ENCODE data around the gene DHX30. TPM values are rescaled to one million over a fixed set of nuclear protein-coding genes. Genes with fewer than 3 reads are reported as not detected.

The DHX30 gene
- total RNA-seq, 1 donor from 2014 or later, result 70.9 TPM

DNA sequence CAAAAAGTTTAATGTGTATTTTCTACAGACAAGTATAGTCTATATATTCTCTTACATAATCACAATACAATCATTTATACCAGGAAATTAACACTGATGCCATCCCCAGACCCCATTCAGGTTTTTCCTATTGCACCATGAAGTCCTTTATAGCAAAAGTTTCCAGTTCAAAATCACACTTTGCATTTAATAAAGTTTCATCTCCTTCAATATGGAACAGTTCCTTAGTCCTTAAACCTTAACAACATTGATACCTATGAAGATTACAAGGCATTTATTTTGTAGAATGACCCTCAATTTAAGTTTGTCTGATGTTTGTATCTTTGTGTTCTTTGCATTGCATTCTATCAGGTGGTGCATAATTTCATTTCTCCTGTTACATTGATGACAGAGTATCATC, 19.3 kb upstream of the DHX30 start:
- Mint-ChIP-seq H3K9me3 (no peaks in the 10 kb centered on the region), H3K4me3 (peak overlapping the region; percentile 14), H3K36me3 (no peaks in the 10 kb centered on the region), H3K27ac (no peak overlapping the region), H3K4me1 (peaks cover 19% of the 10 kb centered on the region), H3K27me3 (ENCODE audit: insufficient read depth, low read depth) (peaks cover 4% of the 10 kb centered on the region)
- no peak overlapping the region for H3K9ac ChIP-seq
- H3K27ac ChIP-seq, result no peak overlapping the region
- peaks cover 45% of the 10 kb centered on the region for H3K79me2 ChIP-seq (ENCODE audit: low read depth)
- H3K4me2 ChIP-seq, result no peak overlapping the region
- H3K9me3 ChIP-seq (ENCODE audit: low read depth), result no peaks in the 10 kb centered on the region
- no peak for TF ChIP-seq CTCF (IDR thresholded peaks at IDR 0.05)
- no peak for TF ChIP-seq EZH2 (IDR thresholded peaks at IDR 0.05)
- DNase-seq (ENCODE audit: low spot score), result no peak
- H3K4me1 ChIP-seq, result peaks cover 9% of the 10 kb centered on the region
- peaks cover 18% of the 10 kb centered on the region for H4K20me1 ChIP-seq (ENCODE audit: low read depth)
- H2AFZ ChIP-seq (replicated peaks), result no peak overlapping the region
- H3F3A ChIP-seq (ENCODE audit: low read depth), result peaks cover 16% of the 10 kb centered on the region
- no peaks in the 10 kb centered on the region for H3K27me3 ChIP-seq
- no peaks in the 10 kb centered on the region for H3K36me3 ChIP-seq
- H3K4me3 ChIP-seq, result no peak overlapping the region

GRCh38 chr3:47791193-47791855, 11.6 kb upstream of the DHX30 start:
- no peaks in the 10 kb centered on the region for H3F3A ChIP-seq (ENCODE audit: low read depth)
- H3K9ac ChIP-seq, result no peak overlapping the region
- H3K27me3 Mint-ChIP-seq (ENCODE audit: insufficient read depth, low read depth), result peaks cover 6% of the 10 kb centered on the region
- H3K9me3 ChIP-seq (ENCODE audit: low read depth), result no peaks in the 10 kb centered on the region
- H3K27ac ChIP-seq, result no peak overlapping the region
- no peak overlapping the region for H3K4me3 Mint-ChIP-seq
- peaks cover 2% of the 10 kb centered on the region for H3K4me1 Mint-ChIP-seq
- no peak overlapping the region for H2AFZ ChIP-seq (replicated peaks)
- no peak overlapping the region for H3K4me3 ChIP-seq
- TF ChIP-seq CTCF (IDR thresholded peaks at IDR 0.05), result no peak
- TF ChIP-seq EZH2phosphoT487 (IDR thresholded peaks at IDR 0.05), result no peak
- TF ChIP-seq EZH2 (IDR thresholded peaks at IDR 0.05), result no peak
- H4K20me1 ChIP-seq (ENCODE audit: low read depth), result no peaks in the 10 kb centered on the region
- H3K79me2 ChIP-seq (ENCODE audit: low read depth), result no peaks in the 10 kb centered on the region
- H3K4me1 ChIP-seq, result no peaks in the 10 kb centered on the region
- H3K27ac Mint-ChIP-seq, result peak overlapping the region; percentile 26
- H3K36me3 Mint-ChIP-seq, result peaks cover 7% of the 10 kb centered on the region
- no peak for DNase-seq (ENCODE audit: low spot score)
- H3K4me2 ChIP-seq, result no peak overlapping the region
- no peaks in the 10 kb centered on the region for H3K27me3 ChIP-seq
- peaks cover 13% of the 10 kb centered on the region for H3K9me3 Mint-ChIP-seq
- no peaks in the 10 kb centered on the region for H3K36me3 ChIP-seq

- Histone ChIP-seq H3K4me1 (no peaks in the 10 kb centered on the region), H3K27ac (no peak overlapping the region), H3K36me3 (no peaks in the 10 kb centered on the region), H4K20me1 (ENCODE audit: low read depth) (no peaks in the 10 kb centered on the region), H3K4me2 (no peak overlapping the region), H3F3A (ENCODE audit: low read depth) (no peaks in the 10 kb centered on the region), H2AFZ (replicated peaks) (no peak overlapping the region), H3K79me2 (ENCODE audit: low read depth) (no peaks in the 10 kb centered on the region), H3K9ac (no peak overlapping the region), H3K4me3 (no peak overlapping the region), H3K9me3 (ENCODE audit: low read depth) (no peaks in the 10 kb centered on the region), H3K27me3 (no peaks in the 10 kb centered on the region)
- Mint-ChIP-seq H3K27me3 (ENCODE audit: insufficient read depth, low read depth) (peaks cover 6% of the 10 kb centered on the region), H3K4me1 (peaks cover 2% of the 10 kb centered on the region), H3K36me3 (peaks cover 7% of the 10 kb centered on the region), H3K27ac (no peak overlapping the region), H3K9me3 (peaks cover 13% of the 10 kb centered on the region), H3K4me3 (no peak overlapping the region)
- DNase-seq (ENCODE audit: low spot score), result no peak
- TF ChIP-seq EZH2phosphoT487 (IDR thresholded peaks at IDR 0.05), result no peak
- TF ChIP-seq EZH2 (IDR thresholded peaks at IDR 0.05), result no peak
- TF ChIP-seq CTCF (IDR thresholded peaks at IDR 0.05), result no peak
These were observed 10.2 kb upstream of the DHX30 start for GRCh38 chr3:47792699-47793098.

Data from neural progenitor cell (in vitro differentiated cells).